ENCODE measurements around the gene PRIMA1.

The PRIMA1 gene

GRCh38 chr14:93787465-93788292, 606 bp downstream of the PRIMA1 start:
- no peak overlapping the region for H3K4me3 ChIP-seq (ENCODE audit: low read length)
- no peak for TF ChIP-seq ZNF274 (IDR thresholded peaks at IDR 0.05; ENCODE audit: low read depth, low read length)

GRCh38 chr14:93785423-93785822, 2.9 kb downstream of the PRIMA1 start:
- no peak for TF ChIP-seq ZNF274 (IDR thresholded peaks at IDR 0.05; ENCODE audit: low read depth, low read length)
- no peak overlapping the region for H3K4me3 ChIP-seq (ENCODE audit: low read length)

- TF ChIP-seq ZNF274 (IDR thresholded peaks at IDR 0.05; ENCODE audit: low read depth, low read length), result no peak
- H3K4me3 ChIP-seq (ENCODE audit: low read length), result no peak overlapping the region
These were observed 3.4 kb downstream of the PRIMA1 start for GRCh38 chr14:93784878-93785277.

- no peak overlapping the region for H3K4me3 ChIP-seq (ENCODE audit: low read length)
- no peak for TF ChIP-seq ZNF274 (IDR thresholded peaks at IDR 0.05; ENCODE audit: low read depth, low read length)
These were observed 7.4 kb downstream of the PRIMA1 start for GRCh38 chr14:93780813-93781400.

- no peak for TF ChIP-seq ZNF274 (IDR thresholded peaks at IDR 0.05; ENCODE audit: low read depth, low read length)
- no peak overlapping the region for H3K4me3 ChIP-seq (ENCODE audit: low read length)
These were observed 9.2 kb downstream of the PRIMA1 start for GRCh38 chr14:93778856-93779629.

- TF ChIP-seq ZNF274 (IDR thresholded peaks at IDR 0.05; ENCODE audit: low read depth, low read length), result no peak
These were observed 9.8 kb downstream of the PRIMA1 start for GRCh38 chr14:93778453-93778852.

GRCh38 chr14:93775744-93776143, 12.5 kb downstream of the PRIMA1 start:
- no peak overlapping the region for H3K4me3 ChIP-seq (ENCODE audit: low read length)
- TF ChIP-seq ZNF274 (IDR thresholded peaks at IDR 0.05; ENCODE audit: low read depth, low read length), result no peak

More at GRCh38 chr14:93778453-93778852, 9.8 kb downstream of the PRIMA1 start:
- H3K4me3 ChIP-seq (ENCODE audit: low read length), result no peak overlapping the region

- TF ChIP-seq ZNF274 (IDR thresholded peaks at IDR 0.05; ENCODE audit: low read depth, low read length), result no peak
- no peak overlapping the region for H3K4me3 ChIP-seq (ENCODE audit: low read length)
These were observed 13.1 kb downstream of the PRIMA1 start for GRCh38 chr14:93775158-93775557.

- H3K4me3 ChIP-seq (ENCODE audit: low read length), result no peak overlapping the region
- TF ChIP-seq ZNF274 (IDR thresholded peaks at IDR 0.05; ENCODE audit: low read depth, low read length), result no peak
These were observed 16.0 kb downstream of the PRIMA1 start for GRCh38 chr14:93772263-93772662.

GRCh38 chr14:93765970-93766369, 22.3 kb downstream of the PRIMA1 start:
- no peak overlapping the region for H3K4me3 ChIP-seq (ENCODE audit: low read length)
- no peak for TF ChIP-seq ZNF274 (IDR thresholded peaks at IDR 0.05; ENCODE audit: low read depth, low read length)

- no peak for TF ChIP-seq ZNF274 (IDR thresholded peaks at IDR 0.05; ENCODE audit: low read depth, low read length)
- no peak overlapping the region for H3K4me3 ChIP-seq (ENCODE audit: low read length)
These were observed 23.1 kb downstream of the PRIMA1 start for GRCh38 chr14:93765155-93765554.

GRCh38 chr14:93764211-93764659, 24.1 kb downstream of the PRIMA1 start:
- TF ChIP-seq ZNF274 (IDR thresholded peaks at IDR 0.05; ENCODE audit: low read depth, low read length), result no peak
- H3K4me3 ChIP-seq (ENCODE audit: low read length), result no peak overlapping the region

- TF ChIP-seq ZNF274 (IDR thresholded peaks at IDR 0.05; ENCODE audit: low read depth, low read length), result no peak
- no peak overlapping the region for H3K4me3 ChIP-seq (ENCODE audit: low read length)
These were observed 28.5 kb downstream of the PRIMA1 start for GRCh38 chr14:93759719-93760307.

GRCh38 chr14:93757206-93757605, 31.1 kb downstream of the PRIMA1 start:
- no peak overlapping the region for H3K4me3 ChIP-seq (ENCODE audit: low read length)
- no peak for TF ChIP-seq ZNF274 (IDR thresholded peaks at IDR 0.05; ENCODE audit: low read depth, low read length)
